ENCODE results near the gene SYNGR4. TPM values are rescaled to one million over a fixed set of nuclear protein-coding genes. Genes with fewer than 3 reads are reported as not detected.

SYNGR4 gene
- total RNA-seq, 1 experiment from 2014 or later, result not detected

DNA sequence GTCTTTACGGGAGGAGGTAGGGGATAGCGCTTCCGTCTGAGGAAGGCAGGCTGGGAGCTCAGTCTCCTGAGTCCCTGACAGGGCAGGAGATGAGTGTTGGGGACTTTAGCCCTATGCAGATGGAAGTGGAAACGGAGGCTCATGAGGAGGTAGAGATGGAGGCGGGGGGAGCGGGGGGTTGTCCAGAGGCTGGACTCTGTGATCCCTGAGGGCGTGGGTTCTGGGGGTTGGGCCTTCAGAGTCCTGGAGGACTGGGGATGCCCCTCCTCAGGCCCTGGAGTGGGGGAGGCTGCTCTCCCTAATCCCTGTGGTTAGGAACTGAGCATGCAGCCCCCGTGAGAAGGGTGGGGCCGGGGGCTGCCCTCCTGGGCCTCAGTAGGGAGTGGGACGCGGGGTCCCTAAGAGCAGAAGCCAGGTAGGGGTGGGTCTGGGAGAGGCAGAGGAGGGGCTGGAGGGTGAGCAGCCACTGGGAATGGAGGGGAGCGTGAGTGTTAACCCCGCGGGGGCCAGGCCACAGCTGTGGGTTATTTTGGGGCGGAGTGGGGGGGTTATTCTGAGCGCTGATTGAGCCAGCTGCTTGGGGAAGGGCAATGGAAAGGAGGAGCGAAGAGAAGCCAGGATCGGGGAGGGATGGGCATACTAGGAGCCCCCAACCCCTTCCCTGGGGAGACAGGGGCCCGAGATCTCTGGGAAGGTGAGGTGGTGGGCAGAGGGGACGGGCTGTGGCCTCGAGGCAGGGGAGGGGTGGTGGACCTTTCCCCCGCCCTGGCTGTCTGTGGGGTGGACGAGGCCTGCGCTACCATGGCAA is 32.1 kb downstream of the SYNGR4 start:
- DNase-seq (ENCODE audit: low read depth), result no peak

DNA sequence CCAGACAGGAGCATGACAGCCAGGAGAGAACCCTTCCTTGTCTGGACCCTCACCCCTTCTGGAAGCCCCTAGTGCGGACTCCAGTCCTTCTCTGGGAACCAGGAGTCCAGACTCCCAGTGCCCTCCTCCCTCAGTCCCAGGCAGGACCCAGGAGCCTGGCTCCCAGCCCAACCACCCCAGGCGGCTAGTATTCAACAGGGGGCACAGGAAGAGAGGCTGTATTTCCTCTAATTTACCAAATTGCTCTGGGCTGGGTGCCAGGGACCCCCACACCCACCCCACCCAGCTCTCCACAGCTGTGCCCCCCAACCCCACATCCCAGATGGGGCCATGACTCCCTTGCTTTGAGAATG is 32.6 kb downstream of the SYNGR4 start:
- no peak for DNase-seq (ENCODE audit: low read depth)

DNA sequence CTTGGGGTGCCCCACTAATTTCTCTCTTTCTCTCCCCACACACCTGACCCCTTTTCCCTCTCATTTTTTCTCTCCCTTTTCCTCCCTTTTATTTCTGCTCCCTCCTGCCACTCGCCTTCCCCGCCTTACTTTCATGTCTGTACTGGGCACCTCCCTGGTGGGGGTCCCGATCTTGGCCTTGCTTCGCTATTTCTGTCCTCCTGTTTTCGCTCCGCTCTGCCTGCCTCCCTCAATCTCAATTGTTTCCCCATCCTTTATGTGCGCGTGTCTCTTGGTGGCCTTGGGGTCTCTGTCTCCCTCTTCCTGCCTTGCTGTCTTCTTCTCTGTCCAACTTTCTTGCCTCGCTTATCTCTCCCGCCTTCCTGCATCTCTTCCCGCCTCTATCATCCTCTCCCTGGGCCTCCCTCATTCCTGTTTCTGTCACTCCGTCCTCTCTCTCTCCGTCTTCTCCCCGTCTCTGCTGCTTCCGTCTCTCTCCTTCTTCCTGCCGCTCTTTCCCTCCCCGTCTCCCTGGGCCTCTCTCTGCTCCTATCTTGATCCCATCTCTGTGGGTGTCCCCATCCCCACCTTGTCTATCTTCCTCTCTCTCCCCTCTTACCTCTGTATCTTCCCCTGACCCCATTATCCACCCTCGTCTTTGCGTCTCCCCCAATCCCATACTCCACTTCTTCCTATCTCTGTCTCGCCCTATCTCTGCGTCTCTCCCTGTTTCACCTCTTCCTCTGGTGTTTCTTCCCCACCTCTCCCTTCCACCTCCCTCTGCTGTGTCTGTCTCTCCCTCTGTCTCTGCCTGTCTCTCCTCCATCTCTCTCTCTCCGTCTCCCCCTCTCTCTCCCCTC is 33.3 kb downstream of the SYNGR4 start:
- DNase-seq (ENCODE audit: low read depth), result no peak

DNA sequence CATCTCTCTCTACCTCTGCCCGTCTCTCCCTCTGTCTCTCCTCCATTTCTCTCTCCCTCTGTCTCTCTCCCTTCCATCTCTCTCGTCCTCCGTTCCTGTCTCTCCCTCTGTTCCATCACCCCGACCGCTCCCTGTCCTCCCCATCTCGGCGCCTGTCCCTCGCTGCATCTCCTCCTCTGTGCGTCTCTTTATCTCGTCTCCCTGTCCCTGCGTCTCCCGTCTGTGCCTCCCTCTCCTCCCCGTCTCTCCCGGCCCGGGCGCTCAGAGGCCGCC is 33.9 kb downstream of the SYNGR4 start:
- DNase-seq (ENCODE audit: low read depth), result no peak

DNA sequence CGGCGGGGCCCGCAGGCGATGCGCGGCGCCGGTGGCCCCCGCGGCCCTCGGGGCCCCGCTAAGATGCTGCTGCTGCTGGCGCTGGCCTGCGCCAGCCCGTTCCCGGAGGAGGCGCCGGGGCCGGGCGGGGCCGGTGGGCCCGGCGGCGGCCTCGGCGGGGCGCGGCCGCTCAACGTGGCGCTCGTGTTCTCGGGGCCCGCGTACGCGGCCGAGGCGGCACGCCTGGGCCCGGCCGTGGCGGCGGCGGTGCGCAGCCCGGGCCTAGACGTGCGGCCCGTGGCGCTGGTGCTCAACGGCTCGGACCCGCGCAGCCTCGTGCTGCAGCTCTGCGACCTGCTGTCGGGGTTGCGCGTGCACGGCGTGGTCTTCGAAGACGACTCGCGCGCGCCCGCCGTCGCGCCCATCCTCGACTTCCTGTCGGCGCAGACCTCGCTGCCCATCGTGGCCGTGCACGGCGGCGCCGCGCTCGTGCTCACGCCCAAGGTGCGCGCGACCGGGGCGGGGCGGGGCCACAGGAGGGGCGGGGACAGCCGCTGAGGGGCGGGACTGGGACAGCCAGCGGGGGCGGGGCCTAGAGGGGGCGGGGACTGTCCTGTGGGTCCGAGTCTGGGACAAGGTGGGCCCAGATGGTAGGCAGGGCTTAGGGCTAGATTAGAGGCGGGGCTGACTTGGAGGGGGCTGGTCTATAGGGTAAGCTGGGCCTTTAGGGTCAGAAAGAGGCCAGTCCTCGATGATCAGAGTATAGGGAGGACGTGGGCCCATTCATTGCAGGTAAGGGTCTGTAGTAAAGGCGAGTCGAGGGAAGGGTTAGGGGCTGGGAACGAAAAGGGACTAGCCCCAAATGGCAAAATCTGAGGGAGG is 34.4 kb downstream of the SYNGR4 start:
- peak; percentile 71 for DNase-seq (ENCODE audit: low read depth)

DNA sequence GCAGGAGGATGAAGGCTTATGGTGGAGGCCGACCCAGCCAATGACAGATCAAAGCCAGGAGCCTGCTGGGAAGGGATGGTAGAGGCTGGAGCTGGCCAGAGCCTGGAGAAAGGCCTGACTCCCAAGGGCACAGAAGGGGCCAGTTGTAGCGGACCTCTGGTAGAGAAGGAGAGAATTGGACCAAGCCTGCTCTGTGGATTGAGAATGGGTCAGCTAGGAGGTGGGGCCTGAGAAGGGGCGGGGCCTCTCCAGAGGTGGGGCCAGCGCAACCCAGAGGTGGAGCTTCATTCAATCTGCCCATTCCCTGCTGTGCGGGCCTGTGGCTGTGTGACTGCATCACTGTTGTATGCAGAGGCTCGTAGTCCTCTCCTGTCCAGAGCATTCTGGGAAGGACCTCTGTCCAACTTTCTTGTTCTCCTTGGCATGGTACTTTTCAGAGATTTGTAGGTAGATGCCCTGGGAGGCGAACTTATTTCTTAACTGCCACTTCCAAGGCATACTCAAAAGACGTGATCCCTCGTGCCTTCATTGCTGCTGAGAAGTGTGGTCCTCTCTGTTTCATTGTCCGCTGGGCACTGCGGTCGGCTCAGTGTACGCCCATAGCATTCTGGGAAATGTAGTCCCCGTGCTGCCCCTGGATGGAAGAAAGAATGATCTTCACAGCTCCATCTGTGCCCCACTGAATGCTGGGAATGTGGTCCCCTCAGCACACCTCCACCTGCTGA is 36.0 kb downstream of the SYNGR4 start:
- DNase-seq (ENCODE audit: low read depth), result peak; percentile 74

DNA sequence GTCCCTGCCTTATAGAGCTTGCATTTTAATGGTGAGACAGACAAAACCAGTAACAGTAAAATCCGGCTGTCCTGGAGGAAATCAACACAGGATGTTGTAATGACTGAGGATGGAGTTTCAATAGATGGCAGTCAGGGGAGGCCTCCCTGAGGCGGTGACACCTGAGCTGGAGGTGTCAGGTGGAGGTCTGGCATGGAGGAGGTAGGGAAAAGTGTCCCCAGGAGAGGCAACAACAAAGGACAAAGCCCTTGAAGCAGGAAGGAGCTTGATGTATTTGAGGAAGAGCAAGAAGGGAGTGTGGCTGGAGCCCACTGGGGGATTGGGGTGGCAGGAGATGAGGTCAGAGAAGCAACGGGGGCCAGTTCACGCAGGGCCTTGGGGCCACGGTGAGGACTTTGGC is 37.1 kb downstream of the SYNGR4 start:
- no peak for DNase-seq (ENCODE audit: low read depth)

DNA sequence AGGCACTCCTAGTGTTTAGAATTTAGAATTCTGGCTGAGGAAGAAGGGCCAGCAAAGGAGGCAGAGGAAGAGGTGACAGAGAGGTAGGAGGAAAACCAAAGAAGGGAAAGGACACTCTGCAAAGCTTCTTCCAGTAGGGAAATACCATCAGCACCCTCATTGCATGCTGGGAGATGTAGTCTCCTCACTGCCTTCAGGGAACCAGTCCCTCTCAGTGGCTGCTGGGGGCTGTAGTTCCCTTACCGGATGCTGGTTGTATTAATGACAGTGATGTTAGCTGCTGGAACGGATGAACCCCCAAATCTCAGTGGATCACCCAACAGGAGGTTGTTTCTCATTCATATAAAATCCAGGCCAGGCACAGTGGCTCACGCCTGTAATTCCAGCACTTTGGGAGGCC is 39.4 kb downstream of the SYNGR4 start:
- peak; percentile 78 for DNase-seq (ENCODE audit: low read depth)

DNA sequence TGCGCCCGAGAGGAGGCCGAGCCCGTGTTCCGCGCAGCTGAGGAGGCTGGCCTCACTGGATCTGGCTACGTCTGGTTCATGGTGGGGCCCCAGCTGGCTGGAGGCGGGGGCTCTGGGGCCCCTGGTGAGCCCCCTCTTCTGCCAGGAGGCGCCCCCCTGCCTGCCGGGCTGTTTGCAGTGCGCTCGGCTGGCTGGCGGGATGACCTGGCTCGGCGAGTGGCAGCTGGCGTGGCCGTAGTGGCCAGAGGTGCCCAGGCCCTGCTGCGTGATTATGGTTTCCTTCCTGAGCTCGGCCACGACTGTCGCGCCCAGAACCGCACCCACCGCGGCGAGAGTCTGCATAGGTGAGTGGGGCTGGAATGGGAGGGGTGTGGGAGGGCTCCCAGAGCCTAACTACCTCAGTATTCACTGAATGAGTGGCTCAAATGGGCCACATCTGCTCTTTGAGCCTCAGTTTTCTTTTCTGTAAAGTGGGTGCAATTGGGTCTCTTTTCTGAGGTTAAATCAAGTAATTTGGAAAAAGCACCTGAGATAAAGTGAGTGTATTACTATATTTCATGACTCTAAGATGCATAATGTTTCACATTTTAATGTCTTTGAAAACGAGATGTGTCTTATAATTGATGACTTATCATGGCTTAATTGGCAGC is 41.0 kb downstream of the SYNGR4 start:
- DNase-seq (ENCODE audit: low read depth), result no peak

DNA sequence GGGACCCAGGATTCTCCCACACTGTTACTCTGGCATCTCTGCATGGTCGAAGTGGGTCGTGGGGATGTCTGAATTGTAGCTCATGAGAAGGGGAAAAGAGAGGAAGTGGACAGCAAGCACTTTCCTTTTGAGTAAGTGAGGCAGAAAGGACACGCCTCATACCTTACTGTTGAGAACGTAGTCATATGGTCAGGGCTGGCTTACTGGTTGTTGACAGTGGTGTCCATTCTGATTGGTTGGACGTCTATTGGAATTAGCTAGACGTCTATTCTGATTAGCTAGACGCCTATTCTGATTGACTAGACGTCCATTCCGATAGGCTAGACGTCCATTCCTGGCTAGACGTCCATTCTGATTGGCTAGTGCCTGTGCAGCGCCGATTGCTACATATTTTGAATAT is 41.7 kb downstream of the SYNGR4 start:
- DNase-seq (ENCODE audit: low read depth), result no peak

DNA sequence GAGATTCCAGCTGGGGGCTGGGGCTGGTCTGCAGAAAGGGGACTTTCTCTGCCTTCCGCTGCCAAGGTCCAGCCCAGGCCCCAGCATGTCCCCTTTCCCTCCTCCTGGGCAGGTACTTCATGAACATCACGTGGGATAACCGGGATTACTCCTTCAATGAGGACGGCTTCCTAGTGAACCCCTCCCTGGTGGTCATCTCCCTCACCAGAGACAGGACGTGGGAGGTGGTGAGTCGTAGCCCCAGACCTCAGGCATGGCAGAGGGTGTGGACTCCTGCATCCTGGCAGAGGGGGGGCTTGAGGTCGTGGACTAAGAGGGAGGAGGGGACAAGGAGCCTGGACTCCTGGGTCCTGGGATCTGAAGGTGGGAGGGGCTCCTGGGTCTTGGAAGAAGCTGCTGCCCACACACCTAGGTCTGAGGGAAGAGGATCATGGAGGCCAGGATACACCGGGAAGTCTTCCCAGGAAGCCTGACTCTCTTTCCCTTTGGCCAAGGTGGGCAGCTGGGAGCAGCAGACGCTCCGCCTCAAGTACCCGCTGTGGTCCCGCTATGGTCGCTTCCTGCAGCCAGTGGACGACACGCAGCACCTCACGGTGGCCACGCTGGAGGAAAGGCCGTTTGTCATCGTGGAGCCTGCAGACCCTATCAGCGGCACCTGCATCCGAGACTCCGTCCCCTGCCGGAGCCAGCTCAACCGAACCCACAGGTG is 49.9 kb downstream of the SYNGR4 start:
- DNase-seq (ENCODE audit: low read depth), result peak; percentile 57

DNA sequence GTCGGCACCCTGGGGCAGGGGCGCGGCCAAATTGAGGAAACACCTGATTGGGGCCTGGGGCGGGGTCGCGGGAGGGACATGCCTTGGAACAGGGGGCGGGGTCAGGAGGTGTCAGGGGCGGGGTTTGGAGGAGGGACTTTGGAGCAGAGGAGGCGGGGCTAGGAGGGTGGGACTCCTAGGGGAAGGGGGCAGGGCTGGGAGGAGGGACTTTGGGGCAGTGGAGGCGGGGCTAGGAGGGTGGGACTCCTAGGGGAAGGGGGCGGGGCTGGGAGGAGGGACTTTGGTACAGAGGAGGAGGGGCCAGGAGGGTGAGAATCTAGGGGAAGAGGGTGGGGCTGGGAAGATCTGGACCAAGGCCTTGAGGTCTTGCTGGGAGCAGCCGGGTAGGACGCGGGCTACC is 51.2 kb downstream of the SYNGR4 start:
- peak; percentile 83 for DNase-seq (ENCODE audit: low read depth)

DNA sequence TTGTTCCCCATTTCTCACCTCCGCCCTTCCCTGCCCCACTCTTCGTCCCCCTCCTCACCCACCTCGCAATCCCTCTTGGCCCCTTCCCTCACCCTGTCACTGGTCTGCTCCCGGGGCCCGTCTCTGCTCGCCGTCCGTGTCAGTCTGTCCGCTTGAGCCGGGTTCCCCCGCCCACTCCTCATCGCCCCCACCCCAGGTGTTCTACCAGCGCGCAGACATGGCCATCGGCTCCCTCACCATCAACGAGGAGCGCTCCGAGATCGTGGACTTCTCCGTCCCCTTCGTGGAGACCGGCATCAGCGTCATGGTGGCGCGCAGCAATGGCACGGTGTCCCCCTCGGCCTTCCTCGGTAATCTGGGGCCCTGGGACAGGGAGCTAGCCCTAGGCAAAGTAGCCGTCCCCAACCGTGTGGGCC is 51.6 kb downstream of the SYNGR4 start:
- DNase-seq (ENCODE audit: low read depth), result no peak

DNA sequence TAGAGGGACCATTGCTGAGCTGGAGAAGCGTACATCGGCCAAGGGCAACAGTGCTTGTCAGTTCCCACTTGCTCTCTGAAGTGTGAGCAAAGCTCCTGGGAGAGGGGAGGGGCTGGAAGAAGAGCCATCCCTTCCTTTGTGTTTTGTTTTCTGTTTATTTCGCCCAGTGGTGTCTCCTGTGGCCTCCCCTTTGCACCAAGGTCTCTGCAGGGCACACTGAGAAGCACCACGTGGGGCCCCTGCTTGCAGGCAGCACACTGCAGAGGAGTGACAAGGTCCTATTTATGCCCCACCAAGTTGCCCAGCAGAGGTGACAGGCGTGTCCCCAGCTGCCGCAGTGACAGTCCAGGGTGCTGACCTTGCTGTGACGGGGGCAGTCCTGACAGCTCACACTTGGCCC is 53.3 kb downstream of the SYNGR4 start:
- no peak for DNase-seq (ENCODE audit: low read depth)

DNA sequence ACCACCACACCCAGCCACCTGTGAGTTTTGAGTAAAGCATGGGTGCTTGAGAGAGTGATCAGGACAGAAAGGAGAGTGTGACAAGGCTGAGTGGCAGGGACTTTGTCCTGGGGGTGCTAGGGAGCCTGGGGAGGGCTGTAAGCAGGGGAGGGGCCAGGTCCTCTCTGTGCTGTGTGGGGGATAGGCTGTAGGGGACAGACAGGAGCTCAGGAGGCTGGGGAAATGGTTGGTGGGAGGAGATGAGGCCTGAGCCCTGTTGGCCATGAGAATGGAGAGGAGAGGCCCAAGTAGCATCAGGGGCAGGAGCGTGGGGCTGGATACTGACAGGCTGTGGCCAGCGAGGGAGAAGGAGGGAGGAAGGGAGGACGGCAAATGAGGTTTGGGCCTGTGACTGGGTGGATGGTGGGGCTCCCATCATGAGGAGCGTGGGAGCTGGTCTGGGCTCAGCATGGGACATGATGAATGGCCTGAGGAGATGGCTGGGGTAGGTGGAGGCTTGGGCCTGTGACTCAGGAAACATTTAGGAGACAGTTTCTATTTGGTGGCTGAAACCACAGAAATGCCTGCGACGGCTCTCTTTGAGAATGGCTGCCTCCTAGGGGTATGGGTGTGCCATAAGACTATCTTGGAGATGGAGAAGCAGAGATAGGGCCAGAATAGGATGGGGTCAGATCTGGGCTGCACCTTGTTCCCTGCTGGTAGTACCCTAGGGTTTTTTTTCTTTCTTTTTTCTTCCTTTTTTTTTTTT is 54.3 kb downstream of the SYNGR4 start:
- peak; percentile 81 for DNase-seq (ENCODE audit: low read depth)

DNA sequence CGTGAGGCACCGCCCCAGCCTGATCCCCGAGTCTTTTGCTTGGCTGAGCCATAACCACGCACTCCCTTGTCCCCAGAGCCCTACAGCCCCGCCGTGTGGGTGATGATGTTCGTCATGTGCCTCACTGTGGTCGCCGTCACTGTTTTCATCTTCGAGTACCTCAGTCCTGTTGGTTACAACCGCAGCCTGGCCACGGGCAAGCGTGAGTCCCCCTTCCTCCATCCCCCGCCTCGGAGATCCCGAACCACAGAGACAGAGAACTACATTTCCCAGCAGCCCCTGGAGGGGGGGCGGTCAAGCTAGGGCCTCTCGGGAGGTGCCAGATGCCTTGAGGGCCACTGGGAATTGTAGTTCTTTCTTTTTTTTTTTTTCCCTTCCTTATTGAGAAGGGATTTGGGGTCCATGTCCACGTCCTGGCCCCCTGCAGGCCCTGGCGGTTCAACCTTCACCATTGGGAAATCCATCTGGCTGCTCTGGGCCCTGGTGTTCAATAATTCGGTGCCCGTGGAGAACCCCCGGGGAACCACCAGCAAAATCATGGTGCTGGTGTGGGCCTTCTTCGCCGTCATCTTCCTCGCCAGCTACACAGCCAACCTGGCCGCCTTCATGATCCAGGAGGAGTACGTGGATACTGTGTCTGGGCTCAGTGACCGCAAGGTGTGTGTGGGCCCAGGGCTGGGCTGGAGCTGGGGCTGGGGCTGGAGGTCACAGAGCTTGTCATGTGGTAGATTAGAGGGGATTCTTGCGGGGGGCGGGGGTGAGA is 55.2 kb downstream of the SYNGR4 start:
- DNase-seq (ENCODE audit: low read depth), result peak; percentile 79

DNA sequence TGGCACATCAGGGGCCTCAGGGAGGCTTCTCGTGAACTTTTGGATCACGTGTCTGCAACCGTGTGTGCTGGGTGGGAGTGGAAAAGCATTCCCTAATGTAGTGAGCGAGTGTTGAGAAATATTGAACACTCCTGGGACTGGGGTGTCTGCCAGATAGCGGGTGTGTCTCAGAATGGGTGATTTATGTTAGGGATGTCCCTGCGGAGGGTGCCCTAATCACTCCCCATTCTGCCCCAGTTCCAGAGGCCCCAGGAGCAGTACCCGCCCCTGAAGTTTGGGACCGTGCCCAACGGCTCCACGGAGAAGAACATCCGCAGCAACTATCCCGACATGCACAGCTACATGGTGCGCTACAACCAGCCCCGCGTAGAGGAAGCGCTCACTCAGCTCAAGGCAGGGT is 57.4 kb downstream of the SYNGR4 start:
- no peak for DNase-seq (ENCODE audit: low read depth)

DNA sequence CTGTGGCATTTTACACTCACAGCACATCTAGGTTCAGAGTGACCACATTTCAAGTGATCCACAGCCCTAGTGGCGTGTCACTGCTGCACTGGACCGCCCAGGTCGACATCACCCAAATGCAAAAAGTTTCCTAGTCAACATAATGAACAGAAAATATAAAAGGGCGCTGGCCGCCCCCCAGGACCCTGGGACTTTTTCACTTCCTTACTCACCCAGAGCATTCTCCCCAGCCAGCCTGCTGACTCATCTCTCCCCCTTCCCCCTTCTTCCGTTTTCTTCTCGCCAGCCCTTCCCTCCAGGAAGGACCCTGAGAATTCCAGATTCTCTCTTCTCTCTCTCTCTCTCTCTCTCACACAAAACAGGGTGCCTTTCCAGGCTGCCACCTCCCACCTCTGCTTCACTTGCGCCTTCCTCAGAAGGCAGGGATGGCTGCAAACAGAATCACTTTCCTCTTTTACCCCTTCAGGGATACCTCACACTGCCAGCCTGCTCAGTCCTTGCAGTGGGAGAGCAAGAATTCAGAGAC is 60.6 kb downstream of the SYNGR4 start:
- DNase-seq (ENCODE audit: low read depth), result peak; percentile 87
